T-helper 2 cell treated with Interferon-gamma antibody and Interleukin-4, amounts not matched to agents 100 ng/mL and 5 ng/mL, for 36 hours (primary cell): Measurements from ENCODE around the gene PAGE2B. TPM values are rescaled to one million over a fixed set of nuclear protein-coding genes. Genes with fewer than 3 reads are reported as not detected.
"Not testable (repeated sequence)": the region's sequence is repeated elsewhere in the genome, so short reads cannot be mapped to it uniquely, and the experiment has no call there.

ENCODE experiments used
- intact Hi-C: fragments of 100-400 bp; cut with micrococcal nuclease; formaldehyde crosslinking; loops from one replicate; pipeline ENCODE4 v1.15.1; 2023
- total RNA-seq: library from RNA; stranded (reverse); gene quantifications from 2 replicates; pipeline ENCODE4 v1.2.3, GENCODE V29; 2022

The PAGE2B gene, protein sequence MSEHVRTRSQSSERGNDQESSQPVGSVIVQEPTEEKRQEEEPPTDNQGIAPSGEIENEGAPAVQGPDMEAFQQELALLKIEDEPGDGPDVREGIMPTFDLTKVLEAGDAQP
- 0.36 TPM in 1 of 2 replicates, not detected in the other for total RNA-seq

DNA sequence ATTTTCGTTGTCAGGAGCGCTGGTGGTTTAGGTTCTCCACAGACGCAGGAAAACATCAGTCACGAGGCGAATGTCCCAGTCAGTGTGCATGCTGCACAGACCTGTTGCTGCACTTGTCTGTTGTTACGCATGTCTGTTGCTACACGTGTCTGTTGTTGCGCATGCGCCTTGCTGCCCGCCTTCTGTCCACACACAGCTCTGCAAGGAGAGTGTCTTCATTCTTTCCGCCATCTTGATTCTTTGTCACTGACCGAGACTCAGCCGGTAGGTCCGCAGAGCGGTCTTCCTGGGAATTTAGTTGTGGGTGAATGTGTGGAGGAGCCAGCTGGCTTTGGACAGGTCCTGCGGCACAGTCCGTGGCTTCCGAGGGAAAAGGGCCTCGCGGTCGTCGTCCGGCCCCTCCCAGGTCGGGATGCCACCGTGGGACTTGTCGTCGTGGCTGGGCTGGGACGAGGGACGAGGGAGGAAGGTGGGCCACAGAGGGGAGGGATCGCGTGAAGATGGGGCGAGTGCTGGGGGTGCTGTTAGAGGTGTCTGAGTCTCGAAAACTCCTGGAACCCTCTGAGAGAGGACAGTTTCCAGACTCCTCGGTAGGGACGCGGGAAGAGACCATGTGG, at the start of gene PAGE2B:
Gene PAGE2B, plus strand, starts transcription at position 180 of the 617 bp plus-strand sequence. CDS start 1,012 bp downstream, outside the sequence.
- intact Hi-C loops, result no loop called here

DNA sequence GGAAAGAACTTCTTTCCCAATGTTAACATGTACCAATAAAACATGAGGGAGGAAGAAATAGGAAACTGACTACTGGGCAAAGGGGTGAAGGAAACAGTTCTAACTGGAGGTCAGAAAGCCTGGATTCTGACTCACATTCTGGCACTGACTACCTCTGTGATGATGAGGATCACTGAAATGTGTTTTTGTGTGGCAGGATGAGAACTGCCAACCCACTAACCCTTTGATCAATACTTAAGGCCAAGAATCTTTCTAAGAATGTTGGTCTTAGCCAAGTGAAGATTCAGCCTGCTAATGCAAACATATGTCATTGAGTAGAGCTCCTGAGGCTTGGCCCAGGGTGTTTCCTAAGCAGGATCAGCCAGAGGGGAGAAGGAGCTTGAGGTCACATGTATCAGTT, 48.7 kb upstream of the PAGE2B start:
- intact Hi-C loops, result no loop called here

DNA sequence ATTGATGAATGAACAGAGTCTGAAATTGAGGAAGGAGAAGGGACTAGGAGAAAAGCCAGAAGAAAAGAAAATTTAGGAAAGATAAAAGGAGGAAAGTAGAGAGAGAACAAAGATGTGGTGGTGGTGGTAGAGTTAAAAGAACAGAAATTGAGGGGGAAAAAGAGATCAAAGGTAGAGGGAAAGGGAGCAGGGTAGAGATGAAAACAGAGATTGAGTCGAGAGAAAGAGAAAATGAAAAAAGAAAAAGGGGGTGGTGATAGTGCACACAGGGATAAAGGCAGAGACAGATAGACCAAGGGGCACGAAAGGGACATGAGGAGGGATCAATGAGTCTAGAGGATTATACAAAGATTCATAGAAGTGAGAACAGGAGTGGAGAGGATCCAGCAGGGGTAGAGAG, 48.0 kb upstream of the PAGE2B start:
- intact Hi-C loops, result no loop called here

DNA sequence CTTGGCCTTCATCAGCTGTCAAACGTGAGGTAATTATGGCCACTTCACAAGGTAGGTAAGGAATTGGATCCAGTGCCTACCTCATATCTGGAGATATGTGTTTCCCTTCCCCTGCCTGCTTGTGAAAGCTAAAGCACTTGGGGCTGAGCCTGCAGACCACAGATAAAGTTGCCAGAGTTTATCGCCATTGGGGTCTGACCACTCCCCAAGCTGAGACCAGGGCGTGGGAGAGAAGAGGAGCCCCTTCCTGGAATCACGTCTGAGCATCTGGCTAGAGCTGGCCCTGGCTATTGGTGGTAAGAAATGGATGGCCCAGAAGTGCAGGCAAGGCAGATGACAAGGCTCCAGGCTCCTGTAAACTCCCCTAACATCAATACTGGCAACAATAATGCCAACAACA, 46.8 kb upstream of the PAGE2B start:
- intact Hi-C loops, result no loop called here

DNA sequence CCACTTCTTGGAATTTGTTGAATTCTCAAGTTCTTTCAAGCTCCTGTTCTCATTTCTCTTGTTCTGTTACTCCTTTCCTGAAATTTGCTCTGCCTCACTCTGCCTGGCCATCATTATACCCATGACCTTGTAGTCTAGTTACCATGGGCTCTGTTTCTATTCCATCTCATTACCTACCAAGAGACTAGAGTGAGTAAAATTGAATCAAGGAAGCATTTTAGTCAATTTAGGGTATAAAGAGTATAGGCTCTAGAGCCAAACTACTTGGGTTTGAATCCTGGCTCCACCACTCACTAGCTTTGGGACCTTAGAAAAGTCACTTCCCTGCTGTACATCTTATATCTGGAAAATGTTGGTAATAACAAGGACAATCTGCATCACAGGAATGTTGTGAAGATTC, 46.2 kb upstream of the PAGE2B start:
- intact Hi-C loops, result no loop called here

DNA sequence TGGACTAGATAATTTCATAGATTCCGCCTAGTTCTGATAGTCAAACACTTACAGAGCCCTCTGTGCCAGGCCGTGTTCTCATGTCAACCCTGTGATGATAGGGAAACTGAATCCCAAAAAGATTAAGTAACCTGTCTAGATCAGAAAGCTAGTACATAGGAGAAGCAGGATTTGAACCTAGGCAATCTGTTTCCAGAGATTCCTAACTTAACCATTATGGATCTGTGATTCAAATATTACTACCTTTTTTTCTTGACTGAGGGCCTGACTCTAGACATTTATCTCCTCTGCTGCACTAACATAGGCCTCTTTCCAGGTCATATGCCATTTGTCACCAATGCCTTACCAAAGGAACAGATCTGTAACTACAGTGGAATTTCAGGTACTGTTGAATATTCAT, 45.5 kb upstream of the PAGE2B start:
- intact Hi-C loops, result no loop called here

DNA sequence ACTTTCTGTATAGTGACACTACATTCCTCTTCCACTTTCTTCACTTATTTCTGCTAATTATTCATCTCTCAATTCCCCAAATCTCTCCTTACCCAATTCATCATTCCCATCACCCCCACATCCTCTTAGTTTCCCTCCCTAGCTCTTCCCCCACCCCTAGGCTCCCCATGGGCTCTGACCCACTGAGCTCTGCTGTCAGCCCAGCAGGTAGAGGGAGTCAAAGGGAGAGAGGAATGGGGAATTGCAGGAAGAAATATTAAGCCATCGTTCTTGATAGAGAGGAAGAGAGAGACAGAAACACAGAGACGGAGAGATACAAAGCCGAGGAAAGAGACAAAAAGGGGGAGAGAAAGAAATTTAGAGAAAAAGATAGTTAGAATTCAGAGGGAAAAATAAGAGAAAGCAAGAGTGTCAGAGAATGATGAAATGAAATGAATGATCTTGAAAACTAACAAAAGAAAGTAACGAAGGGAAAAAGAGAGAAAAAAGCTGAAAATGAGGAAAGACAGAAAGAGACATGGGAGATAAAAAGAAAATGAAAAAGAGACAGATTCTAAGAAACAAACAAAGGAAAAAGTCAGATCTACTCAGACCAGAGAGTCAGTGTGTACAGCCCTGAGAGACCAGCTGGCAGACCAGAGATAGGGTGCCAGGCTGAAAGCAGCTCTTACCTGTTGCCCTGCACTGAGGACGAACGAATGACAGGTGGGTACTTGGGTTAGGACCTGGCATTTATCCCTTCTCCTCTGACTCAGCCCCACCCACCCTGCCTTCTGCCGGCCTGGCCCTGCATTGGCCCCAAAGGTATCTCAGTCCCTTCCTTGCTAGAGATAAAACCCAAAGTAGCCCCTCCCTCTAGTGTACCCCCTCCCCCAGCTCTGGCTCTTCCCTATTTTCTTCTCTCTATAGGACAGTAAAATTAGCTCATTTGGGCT, 44.3 kb upstream of the PAGE2B start, which contains the start of gene ALAS2:
Gene ALAS2, minus strand, starts transcription at position 707 of the 935 bp plus-strand sequence. CDS start 4,977 bp downstream, outside the sequence.
- intact Hi-C loops, result no loop called here

DNA sequence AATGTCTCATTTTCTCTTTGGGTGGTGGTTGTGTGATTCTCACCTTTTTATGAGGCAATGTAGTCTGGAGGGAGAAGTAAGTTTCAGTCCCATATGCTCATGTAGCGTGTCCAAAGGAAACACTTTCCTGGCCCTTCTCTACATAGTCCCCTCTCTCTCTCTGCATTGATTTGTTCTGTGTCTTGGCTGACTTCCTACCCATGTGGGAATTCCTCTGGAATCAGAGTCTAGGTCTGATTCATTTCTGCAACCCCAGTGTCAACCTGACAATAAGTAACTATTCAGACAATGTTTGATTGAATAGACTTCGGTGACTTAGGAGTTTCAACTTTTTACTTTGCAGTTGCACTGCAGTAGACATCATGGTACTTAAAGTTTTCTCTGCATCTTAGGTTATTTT, 41.4 kb upstream of the PAGE2B start:
- intact Hi-C loops, result no loop called here

DNA sequence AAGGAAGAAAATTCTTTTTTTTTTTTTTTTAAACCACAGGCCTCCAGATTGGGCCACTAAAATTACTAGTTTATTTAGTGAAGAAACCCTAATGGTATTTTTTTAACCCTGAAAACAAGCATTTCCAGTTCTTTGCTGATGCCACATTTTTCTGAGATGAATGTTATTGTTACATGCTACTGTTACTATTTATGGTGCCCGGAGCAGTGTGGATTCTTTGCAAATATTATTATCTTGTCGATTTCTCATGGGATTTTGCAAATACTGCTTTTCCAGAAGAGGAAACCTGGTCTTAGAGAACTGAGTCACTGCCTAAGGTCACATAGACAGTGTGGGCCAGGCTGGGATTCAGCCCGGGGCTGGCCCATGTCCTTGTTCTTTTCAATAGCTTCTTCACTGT, 35.4 kb upstream of the PAGE2B start:
- intact Hi-C loops, result no loop called here

DNA sequence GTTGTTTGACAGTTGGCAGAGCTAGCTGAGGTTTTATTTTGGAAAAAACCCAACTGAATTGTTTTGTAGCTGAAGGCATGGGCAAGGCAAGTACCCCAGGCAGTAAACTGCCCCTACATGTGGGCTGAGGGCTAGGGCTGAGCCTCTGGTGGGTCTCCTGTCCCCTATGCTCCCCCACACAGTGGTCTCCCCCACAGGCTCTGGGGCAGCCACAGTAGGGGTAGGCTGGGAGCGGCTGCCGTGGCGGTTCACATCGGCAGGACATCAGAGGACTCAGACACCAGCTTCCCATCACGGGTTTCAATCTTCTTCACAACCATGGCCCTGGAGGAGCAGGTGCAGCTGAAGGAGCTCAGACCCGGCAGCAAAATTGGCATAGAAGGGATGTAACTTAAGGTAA, 33.3 kb upstream of the PAGE2B start:
- intact Hi-C loops, result no loop called here

DNA sequence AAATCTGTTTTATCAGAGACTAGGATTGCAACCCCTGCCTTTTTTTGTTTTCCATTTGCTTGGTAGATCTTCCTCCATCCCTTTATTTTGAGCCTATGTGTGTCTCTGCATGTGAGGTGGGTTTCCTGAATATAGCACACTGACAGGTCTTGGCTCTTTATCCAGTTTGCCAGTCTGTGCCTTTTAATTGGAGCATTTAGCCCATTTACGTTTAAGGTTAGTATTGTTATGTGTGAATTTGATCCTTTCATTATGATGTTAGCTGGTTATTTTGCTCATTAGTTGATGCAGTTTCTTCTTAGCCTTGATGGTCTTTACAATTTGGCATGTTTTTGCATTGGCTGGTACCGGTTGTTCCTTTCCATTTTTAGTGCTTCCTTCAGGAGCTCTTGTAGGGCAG, 24.2 kb upstream of the PAGE2B start:
- intact Hi-C loops, result not testable (repeated sequence)

DNA sequence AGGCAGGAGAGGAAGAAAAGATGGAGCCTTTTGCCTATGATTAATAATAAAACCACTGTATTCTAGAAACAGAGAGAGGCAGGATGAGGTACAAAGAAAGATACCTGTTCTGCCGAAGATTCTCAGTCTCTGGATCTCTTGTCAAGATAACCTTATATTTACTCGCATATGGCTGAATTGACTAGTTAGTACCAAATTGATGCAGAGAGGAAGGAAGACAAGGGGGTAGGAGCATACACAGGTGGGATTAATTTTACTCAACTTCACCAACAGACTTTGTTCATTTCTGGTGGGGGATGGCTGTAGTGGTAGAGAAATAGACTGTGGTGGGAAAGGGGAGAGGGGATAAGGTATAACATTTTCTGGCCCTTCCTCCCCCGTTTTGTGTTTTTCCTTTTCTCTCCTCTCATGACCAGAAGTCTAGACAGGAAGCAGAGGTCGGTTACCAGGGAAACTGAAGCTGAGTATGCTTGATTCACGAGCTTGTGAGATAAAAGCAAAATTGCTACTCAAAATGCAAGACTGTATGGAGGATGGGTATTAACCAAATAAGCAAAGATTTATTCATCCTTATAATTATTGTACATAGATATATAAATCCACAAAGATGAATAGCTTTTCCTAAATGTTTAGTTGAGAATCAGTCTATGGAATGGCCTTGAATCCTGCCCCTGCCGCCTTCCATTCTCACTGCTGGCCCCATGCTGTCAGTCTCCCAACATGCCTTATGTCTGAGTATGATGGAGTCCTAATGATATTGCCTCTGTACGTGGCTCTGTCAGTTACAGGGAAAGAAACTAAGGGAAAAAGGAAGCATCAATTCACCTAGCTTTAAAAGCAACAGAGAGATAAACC, 17.8 kb upstream of the PAGE2B start:
- intact Hi-C loops, result loop anchor here (1.0 to 5.0 kb wide), 3 partner anchors 55 to 166 kb away; partner anchors contain the start of gene APEX2

DNA sequence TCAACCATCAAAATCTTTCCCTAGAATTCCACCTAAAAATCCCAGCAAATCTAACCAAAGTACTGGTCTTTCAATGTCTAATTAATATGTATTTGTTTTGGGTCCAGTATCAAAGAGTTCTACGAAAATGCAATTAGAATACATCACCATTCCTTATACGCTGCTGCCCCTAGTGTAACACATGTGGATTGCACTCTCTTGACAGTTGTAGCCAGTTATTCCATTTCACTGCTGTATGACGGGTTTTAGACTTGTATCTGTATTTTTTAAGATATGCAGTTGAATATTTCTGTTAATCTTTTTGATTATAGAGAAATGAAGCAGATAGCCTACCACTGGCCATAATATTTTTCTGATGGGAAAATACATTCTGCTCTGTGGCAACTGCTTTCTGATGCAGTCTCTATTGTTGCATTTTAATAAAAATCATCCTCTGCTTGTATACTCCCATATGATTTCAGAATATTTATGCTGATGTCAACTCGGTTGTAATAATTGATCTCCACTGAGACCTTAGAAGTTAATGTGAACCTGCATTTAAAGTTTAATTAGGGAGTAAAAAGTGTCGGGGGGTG, 17.1 kb upstream of the PAGE2B start:
- intact Hi-C loops, result loop anchor here (1.0 to 5.0 kb wide), 3 partner anchors 55 to 166 kb away; partner anchors contain the start of gene APEX2

DNA sequence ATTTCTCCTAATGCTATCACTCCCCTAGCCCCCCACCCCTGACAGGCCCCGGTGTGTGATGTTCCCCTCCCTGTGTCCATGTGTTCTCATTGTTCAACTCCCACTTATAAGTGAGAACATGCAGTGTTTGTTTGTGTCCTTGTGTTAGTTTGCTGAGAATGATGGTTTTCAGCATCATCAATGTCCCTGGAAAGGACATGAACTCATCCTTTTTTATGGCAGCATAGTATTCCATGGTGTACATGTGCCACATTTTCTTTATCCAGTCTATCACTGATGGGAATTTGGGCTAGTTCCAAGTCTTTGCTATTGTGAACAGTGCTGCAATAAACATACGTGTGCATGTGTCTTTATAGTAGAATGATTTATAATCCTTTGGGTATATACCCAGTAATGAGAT, 7.7 kb upstream of the PAGE2B start:
- intact Hi-C loops, result not testable (repeated sequence)

DNA sequence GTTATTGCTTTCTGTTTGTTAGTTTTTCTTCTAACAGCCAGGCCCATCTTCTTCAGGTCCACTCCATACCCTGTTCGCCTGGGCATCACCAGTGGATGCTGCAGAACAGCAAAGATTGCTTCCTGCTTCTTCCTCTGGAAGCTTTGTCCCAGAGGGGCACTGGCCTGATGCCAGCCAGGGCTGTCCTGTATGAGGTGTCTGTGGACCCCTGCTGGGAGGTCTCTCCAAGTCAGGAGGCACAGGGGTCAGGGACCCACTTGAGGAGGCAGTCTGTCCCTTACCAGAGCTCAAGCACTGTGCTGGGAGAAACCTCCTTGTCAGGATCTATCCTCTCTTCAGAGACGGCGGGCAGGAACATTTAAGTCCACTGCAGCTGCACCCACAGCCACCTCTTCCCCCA, 2.5 kb upstream of the PAGE2B start:
- intact Hi-C loops, result no loop called here

DNA sequence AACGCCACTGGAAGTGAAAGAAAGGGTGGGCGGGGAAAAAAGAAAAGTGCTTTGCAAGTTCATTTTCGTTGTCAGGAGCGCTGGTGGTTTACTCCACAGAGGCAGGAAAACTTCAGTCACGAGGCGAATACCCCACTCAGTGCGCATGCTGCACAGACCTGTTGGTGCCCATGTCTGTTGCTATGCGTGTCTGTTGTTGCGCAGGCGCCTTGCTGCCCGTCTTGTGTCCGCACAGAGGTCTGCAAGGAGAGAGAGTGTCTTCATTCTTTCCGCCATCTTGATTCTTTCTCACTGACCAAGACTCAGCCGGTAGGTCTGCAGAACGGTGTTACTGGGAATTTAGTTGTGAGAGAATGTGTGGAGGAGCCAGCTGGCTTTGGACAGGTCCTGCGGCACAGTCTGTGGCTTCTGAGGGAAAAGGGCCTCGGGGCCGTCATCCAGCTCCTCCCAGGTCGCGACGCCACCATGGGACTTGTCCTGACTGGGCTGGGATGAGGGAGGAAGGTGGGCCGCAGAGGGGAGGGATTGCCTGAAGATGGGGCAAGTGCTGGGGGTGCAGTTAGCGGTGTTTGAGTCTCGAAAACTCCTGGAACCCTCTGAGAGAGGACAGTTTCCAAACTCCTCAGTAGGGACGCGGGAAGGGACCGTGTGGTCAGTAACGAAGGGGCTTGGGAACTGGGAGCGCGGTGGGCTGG, 14.1 kb downstream of the PAGE2B start, which contains the start of gene PAGE2:
Gene PAGE2, plus strand, starts transcription at position 224 of the 695 bp plus-strand sequence. CDS start 1,003 bp downstream, outside the sequence.
- intact Hi-C loops, result no loop called here

DNA sequence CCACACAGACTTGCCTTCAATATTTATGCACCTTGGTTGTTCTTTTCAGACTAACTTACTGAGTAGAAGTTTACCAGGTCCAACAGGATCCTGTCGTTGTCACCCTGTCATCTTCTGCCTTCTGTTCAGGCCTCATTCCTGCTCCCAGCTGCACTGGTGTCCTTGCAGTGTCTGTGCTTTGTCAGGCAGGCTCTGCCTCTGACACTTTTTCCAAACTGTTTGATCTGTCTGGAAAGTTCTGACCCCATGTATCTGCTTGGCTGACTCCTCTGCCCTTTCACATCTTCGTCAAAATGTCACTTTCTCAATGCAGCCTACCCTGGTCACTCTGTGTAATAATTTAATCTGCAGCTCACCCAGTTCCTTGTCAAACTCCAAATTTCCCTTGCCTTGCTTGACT, 23.9 kb downstream of the PAGE2B start:
- intact Hi-C loops, result no loop called here

DNA sequence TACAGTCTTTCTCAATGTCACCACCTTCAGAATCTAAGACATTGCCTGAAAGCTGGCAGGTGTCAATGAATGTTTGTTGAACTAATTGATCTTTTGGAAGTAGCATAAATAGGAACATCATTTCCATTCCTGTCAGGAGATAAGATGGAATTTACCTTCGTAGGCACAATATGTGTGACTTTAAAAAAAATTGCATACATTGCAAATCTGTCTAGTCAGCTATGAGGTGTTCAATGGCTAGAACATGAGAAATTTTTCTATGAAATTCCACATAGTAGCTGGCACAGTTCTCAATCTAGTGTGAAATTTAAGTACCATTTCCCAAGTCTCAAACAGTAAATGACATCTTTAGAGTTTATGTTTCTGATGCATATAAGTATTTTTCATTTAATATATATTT, 24.3 kb downstream of the PAGE2B start:
- intact Hi-C loops, result no loop called here

DNA sequence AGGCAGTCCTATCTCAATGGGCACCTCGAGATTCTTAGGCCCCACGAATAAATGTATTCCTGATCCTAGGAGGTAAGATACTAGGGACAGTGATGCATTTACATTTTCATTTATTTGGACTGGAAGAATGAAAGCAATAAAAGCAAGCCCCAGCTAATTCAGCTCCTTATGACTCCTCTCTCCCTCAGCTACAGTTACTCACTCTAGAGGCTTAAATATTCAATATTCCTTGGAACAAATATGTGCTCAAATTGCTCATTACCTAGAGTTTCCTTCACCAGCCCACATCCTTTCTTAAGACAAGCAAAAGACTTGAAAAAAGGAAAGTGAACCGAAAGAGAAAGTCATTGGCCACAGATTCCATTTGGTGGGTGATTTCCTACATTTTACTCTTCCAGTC, 27.9 kb downstream of the PAGE2B start:
- intact Hi-C loops, result no loop called here

DNA sequence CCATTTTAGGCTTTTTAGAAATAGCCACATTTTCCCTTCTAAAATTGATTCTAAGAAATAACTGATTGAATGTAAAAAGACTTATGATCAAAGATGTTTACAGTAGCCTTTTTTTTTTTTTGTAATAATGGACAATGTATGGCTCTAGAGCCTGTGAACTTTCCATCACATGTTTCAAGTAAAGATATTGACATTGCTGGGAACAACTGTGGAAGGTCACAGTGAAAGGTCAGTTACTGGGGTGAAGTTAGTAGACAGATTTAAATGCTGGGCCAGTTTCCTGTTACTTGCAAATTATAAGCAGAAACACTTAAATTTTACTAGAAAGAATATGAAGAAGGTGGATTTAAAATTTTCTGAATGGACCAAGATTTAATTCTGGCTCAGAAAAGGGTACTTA, 32.4 kb downstream of the PAGE2B start:
- intact Hi-C loops, result no loop called here
